ENCODE data around the gene CYFIP1. TPM values are rescaled to one million over a fixed set of nuclear protein-coding genes. Genes with fewer than 3 reads are reported as not detected.

Gene CYFIP1
- total RNA-seq, 1 donor from 2014 or later: 32.4 TPM

DNA sequence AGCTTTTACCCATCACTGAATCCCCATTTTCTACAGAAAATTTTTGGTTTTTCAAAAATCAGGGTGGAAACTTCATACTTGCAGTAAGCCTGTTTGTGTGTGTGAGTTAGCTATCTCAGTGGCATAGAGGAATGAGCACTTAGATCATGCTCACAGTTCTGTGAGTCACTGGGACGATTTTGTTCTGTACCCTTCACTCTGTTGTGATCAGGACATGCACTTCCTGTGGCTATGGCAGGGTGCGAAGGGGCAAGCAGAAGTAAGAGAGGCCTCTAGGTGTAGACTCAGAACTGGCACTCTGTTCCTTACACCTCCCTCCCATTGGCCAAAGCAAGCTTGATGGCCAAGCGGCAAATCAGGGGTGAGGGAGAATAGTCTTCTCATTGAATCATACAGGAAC is 130.1 kb downstream of the CYFIP1 start:
- DNase-seq: no peak
- ATAC-seq: no peak
- intact Hi-C loops (cut with micrococcal nuclease): no loop called here

DNA sequence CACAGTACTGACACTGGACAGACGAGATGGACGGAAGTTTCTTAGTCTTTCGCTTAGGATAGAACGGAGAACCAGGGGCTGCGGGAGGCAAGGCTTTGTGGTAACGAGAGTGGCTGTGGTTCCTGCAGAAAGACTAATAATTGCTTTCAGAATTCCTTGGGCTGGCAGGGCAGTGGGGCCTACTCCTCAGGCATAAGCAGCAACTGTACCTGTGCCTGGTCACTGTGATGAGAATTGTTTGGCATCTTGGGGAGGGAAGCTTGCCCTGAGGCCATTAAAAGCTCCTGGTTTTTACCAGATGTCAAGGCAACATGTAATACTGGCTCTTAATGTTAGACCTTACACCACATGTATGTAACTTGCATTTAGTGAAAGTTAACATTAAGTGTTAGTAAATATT is 134.1 kb downstream of the CYFIP1 start:
- intact Hi-C loops (cut with micrococcal nuclease): no loop called here
- DNase-seq (no peak), ATAC-seq (no peak)

DNA sequence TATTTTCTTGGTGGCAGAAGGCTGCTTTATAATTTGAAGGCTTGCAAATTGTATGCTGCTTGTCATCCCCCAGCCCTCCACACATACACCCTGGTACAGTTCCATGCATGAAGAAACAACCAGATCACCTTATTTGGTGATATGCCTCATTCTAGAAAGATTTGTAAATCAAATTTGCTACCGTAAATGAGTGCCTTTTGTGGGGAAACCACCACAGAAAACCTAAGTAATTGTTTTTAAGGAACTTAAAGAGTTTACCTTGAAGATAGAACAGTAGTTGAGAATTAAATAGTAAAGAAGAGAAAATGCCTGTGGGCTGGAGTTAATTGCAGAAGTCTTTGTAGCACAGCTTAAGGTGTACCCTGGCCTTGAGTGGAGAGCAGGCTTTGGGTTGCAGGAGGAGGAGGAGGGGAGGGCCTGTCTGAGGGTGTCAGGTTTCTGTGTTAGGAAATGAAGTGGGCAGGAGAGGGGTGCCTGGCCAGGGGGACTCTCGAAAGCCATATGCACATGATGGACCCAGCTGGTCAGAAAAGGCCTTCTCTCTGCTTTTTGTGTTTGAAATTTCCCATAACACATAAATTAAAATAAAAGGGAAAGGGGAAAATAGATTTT is 134.8 kb downstream of the CYFIP1 start:
- intact Hi-C loops (cut with micrococcal nuclease): no loop called here
- ATAC-seq (no peak), DNase-seq (no peak)

DNA sequence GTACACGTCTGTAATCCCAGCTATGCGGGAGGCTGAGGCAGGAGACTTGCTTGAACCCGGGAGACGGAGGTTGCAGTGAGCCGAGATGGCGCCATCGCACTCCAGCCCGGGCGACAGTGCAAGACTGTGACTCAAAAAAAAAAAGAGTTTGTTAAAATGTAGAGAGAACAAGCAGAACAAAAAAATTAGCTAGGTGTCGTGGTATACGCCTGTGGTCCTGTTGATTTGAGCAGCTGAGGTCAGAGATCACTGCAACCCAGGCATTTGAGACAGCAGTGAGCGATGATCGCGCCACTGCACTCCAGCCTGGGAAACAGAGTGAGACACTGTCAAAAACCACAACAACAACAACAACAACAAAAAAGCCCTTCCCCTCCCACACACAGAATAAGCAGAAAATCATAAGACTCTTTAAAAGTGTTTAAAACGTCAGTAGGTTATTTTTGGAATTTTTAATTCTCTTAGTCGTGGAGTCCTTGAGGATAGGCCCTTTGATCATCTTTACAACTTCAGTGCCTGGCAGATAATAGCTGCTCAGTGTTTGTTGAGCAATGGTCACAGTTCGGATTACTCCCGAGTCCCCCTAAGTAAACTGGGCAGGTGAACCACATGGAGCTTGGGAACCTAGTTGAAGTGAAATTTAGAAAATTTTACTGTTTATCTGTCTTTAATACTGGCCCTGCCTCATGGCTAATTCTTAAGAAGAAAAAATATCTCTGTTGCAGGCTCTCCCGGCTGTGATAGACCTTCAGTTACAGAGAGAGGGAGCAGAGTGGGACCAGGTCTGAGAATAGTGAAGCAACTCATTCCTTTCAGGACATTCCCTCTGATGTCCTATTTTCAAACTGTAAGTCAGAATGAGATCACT is 135.5 kb downstream of the CYFIP1 start:
- intact Hi-C loops (cut with micrococcal nuclease): no loop called here
- DNase-seq (no peak), ATAC-seq (no peak)

DNA sequence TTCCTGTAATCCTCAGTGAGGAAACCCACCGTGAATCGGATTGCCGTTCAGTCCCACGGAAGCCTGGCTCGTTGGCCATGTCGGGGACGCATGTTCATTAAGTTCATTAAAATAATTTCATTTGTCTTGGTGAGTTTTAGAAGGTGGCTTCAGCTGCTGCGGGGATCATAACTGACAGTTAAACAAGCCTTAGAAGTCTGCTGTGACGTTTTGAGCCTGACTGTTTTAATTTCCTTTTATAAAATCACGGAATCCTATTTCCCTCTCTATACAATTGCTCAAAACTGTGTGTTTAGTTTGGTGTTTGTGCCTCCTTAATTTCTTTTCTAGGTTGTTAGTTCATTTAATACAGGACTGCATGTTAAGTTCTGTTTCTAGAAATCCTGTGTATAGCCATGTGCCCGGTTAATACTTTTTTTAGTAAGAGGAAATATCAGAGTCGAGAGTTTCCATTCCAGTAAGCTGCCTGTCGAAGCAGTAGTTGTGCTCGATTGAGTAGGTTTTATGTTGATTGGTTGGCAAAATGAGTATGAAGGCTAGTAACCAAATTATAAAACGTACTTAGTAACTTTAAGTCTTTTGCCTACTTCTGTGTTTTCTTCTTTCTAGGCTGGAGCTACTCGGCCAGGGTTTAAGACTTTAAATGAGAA is 141.0 kb downstream of the CYFIP1 start:
- DNase-seq: no peak
- ATAC-seq: no peak
- intact Hi-C loops (cut with micrococcal nuclease): no loop called here

DNA sequence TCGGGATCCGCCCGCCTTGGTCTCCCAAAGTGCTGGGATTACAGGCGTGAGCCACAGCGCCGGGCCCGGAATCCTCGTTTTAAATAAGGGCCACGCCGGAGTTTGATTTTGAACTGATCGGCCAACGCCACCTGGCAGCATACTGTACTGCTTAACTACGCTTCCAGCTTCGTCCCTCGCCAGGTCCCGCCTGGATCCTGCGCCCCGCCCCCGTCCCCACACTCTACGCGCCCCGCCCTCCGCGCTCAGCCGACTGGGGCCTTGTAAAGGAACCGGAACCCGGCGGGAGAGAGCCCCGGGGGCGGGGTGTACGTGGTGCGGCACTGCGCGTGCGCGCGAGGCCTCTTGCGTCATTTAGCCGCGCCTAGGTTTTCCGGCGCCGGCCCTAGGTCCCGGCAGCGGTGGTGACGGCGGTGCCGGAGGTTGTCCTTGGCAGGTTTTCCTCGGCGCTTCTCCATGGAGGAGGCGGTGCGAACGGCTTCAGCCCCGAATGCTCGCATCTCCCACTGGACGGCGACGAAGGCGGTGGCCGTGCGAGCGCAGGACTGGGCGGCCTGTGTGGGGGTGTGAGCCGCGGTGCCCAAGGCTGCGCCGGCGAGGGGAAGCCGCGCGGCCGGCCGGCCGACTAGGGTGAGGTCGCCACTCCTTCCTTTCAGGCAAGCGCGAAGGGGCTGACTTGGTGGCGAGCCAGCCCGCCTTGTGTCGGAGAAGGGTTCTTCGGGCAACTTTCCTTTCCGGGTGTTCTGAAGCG is 141.7 kb downstream of the CYFIP1 start, which contains the start of gene NIPA2:
Gene NIPA2 (plus strand): TSS at position 375 of the 751 bp plus-strand sequence. CDS start 13,066 bp downstream, outside the sequence.
- intact Hi-C loops (cut with micrococcal nuclease): no loop called here
- DNase-seq: peak; percentile 100
- ATAC-seq: peak; percentile 99

DNA sequence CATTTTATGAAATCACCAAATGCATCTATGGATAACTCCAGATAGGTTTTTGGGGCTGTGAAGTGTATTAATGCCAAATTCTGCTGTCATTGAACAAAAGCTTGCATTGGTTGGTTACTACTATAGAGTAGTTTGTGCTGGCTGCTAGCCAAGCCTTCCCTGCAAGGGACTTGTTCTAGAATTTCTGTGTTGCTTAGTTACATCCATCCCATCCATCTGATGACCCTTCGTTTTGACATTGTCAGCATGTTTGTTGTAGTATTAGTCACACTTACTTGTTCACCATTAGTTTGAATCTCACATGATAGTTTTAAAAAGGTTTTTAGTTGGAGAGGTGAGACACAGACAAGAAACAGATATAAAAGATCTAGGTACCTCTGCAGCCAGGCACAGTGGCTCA is 148.7 kb downstream of the CYFIP1 start:
- DNase-seq (no peak), ATAC-seq (no peak)
- intact Hi-C loops (cut with micrococcal nuclease): no loop called here

DNA sequence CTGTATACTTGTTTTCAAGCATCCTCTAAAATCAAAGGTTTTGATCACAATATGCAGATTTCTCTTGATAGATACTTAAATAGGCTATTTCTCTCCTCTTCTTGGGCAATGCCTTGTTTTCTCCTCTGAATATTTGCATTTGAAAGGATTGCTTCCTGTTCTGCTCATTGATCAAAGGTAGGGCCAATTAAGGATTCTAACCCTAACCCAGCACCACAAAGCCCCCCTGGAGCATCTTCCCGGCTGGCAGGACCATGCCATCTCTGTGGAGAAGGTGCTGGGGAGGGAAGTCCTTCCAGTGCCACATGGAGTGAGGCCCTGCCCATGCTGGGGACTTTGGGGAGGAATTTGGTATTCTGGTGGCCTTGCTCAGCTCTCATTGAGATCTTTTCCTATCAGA is 153.0 kb downstream of the CYFIP1 start:
- DNase-seq: no peak
- intact Hi-C loops (cut with micrococcal nuclease): no loop called here
- ATAC-seq: no peak

DNA sequence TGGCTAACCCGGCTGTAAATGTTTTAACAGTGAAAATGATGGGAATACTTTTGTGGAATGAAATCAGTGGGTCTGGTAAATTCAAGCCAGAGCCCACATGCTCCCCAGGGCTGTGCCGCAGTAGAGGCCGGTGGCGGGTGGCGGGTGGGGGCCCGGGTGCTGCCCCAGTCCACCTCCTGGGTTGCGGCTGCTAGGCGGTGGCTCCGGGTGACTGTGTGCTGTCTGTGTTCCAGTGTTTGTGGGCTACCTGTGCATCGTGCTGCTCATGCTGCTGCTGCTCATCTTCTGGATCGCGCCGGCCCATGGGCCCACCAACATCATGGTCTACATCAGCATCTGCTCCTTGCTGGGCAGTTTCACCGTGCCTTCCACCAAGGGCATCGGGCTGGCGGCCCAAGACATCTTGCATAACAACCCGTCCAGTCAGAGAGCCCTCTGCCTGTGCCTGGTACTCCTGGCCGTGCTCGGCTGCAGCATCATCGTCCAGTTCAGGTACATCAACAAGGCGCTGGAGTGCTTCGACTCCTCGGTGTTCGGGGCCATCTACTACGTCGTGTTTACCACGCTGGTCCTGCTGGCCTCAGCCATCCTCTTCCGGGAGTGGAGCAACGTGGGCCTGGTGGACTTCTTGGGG is 156.6 kb downstream of the CYFIP1 start:
- DNase-seq: no peak
- ATAC-seq: no peak
- intact Hi-C loops (cut with micrococcal nuclease): no loop called here

DNA sequence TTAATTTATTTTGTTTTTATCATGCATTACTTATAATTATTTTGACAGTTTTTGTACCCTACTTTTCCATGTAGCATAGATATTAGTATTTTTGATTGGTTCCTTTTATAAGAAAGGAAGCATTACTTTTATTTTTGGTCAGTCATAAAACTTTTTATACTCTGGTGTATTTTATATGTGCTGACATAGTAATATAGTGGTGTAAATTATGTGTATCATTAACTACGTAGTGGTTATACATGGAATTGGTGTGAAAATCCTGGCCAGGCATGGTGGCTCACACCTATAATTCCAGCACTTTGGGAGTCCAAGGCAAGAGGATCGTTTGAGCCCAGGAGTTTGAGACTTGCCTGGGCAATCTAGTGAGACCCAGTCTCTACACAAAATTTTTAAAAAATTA is 160.5 kb downstream of the CYFIP1 start:
- DNase-seq: no peak
- ATAC-seq: no peak
- intact Hi-C loops (cut with micrococcal nuclease): no loop called here

Other genes with a start within 250 kb of the CYFIP1 start
- gene NIPA1, start 193.7 kb downstream of the CYFIP1 start, total RNA-seq: 7.0 TPM
- 17.3 TPM for gene NIPA2, start 141.7 kb downstream of the CYFIP1 start, total RNA-seq
- gene TUBGCP5, start 59.2 kb upstream of the CYFIP1 start, total RNA-seq: 11.5 TPM
- not detected for gene GOLGA6L1, start 156.5 kb upstream of the CYFIP1 start, total RNA-seq

Measured in left ventricle myocardium superior (tissue), 1 donor.